ENCODE results near the gene GALK2.
"Not testable (repeated sequence)": the region's sequence is repeated elsewhere in the genome, so short reads cannot be mapped to it uniquely, and the experiment has no call there.

GALK2 gene

GRCh38 chr15:49331951-49332350 lies 161.9 kb downstream of the GALK2 start:
- Histone ChIP-seq H3K4me1 (ENCODE audit: control insufficient read depth in 2 of 2, insufficient read depth in 1 of 2, low read depth in 1 of 2, low read length in 2 of 2) (no peaks in the 10 kb centered on the region), H3K79me1 (ENCODE audit: low read depth, low read length) (no peaks in the 10 kb centered on the region), H2AK5ac (ENCODE audit: low read depth, low read length) (no peak overlapping the region), H4K8ac (ENCODE audit: low read depth, low read length) (no peak overlapping the region), H3K9ac (ENCODE audit: low read depth, low read length, poor library complexity) (no peak overlapping the region), H3K4ac (ENCODE audit: low read length) (no peak overlapping the region), H3K4me2 (ENCODE audit: insufficient read depth, low read length, poor library complexity, severe bottlenecking) (no peak overlapping the region), H2AFZ (ENCODE audit: low read length) (no peak overlapping the region), H2BK120ac (ENCODE audit: low read depth, low read length) (no peak overlapping the region), H2BK12ac (ENCODE audit: low read length) (no peak overlapping the region), H2BK15ac (ENCODE audit: low read length) (no peak overlapping the region), H3K36me3 (replicated peaks in 1 of 2; ENCODE audit: control insufficient read depth in 2 of 2, insufficient read depth in 2 of 2, low read length in 2 of 2) (peaks cover 0 to 2% of the 10 kb centered on the region in 2 donors), H3K9me3 (replicated peaks in 1 of 2; ENCODE audit: control insufficient read depth in 2 of 2, insufficient read depth in 1 of 2, low read depth in 1 of 2, low read length in 2 of 2) (no peaks in the 10 kb centered on the region), H3K27ac (replicated peaks; ENCODE audit: low read length) (no peak overlapping the region), H3K23ac (ENCODE audit: low read depth, low read length, poor library complexity) (no peak overlapping the region), H2BK5ac (ENCODE audit: low read length) (no peak overlapping the region), H3K27me3 (ENCODE audit: control insufficient read depth in 3 of 3, insufficient read depth in 3 of 3, low read depth in 1 of 3, low read length in 3 of 3) (no peaks in the 10 kb centered on the region), H4K91ac (ENCODE audit: low read depth, low read length, poor library complexity) (no peak overlapping the region), H3K18ac (ENCODE audit: low read length) (no peak overlapping the region), H3K4me3 (ENCODE audit: low read length in 2 of 2) (no peak overlapping the region), H3K14ac (ENCODE audit: low read length) (no peak overlapping the region)
- no peak for DNase-seq (ENCODE audit: low spot score)
- no CpG with 5 or more reads among the region's 3 CpGs for WGBS, 2 donors (ENCODE audit: extremely low coverage in 2 of 2, insufficient read length in 2 of 2, insufficient replicate concordance in 1 of 2)

DNA sequence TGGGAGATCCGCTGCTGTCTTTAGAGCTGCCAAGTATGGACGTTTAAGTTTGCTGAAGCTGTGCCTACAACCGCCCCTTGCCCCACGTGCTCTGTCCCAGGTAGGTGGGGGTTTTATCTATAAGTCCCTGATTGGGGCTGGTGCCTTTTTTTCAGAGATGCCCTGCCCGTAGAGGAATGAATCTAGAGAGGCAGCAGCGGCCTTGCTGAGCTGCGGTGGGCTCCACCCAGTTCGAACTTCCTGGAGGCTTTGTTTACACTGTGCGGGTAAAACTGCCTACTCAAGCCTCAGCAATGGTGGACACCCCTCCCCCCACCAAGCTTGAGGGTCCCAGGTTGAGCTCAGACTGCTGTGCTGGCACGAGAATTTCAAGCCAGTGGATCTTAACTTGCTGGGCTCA lies 169.6 kb downstream of the GALK2 start:
- H2BK5ac ChIP-seq (ENCODE audit: low read length) = no peak overlapping the region
- no peak overlapping the region for H4K91ac ChIP-seq (ENCODE audit: low read depth, low read length, poor library complexity)
- no peaks in the 10 kb centered on the region for H3K4me1 ChIP-seq (ENCODE audit: control insufficient read depth in 2 of 2, insufficient read depth in 1 of 2, low read depth in 1 of 2, low read length in 2 of 2)
- no peak overlapping the region for H4K8ac ChIP-seq (ENCODE audit: low read depth, low read length)
- H3K23ac ChIP-seq (ENCODE audit: low read depth, low read length, poor library complexity) = no peak overlapping the region
- H3K9me3 ChIP-seq (replicated peaks in 1 of 2; ENCODE audit: control insufficient read depth in 2 of 2, insufficient read depth in 1 of 2, low read depth in 1 of 2, low read length in 2 of 2) = peaks cover 0 to 5% of the 10 kb centered on the region in 2 donors
- H2BK12ac ChIP-seq (ENCODE audit: low read length) = no peak overlapping the region
- H2BK15ac ChIP-seq (ENCODE audit: low read length) = no peak overlapping the region
- H3K9ac ChIP-seq (ENCODE audit: low read depth, low read length, poor library complexity) = no peak overlapping the region
- no peak overlapping the region for H2BK120ac ChIP-seq (ENCODE audit: low read depth, low read length)
- H3K4me3 ChIP-seq (ENCODE audit: low read length in 2 of 2) = no peak overlapping the region
- H3K27ac ChIP-seq (replicated peaks; ENCODE audit: low read length) = no peak overlapping the region
- H3K36me3 ChIP-seq (replicated peaks in 1 of 2; ENCODE audit: control insufficient read depth in 2 of 2, insufficient read depth in 2 of 2, low read length in 2 of 2) = no peaks in the 10 kb centered on the region
- no peaks in the 10 kb centered on the region for H3K27me3 ChIP-seq (ENCODE audit: control insufficient read depth in 3 of 3, insufficient read depth in 3 of 3, low read depth in 1 of 3, low read length in 3 of 3)
- no peak for DNase-seq (ENCODE audit: low spot score)
- WGBS, 2 donors (ENCODE audit: extremely low coverage in 2 of 2, insufficient read length in 2 of 2, insufficient replicate concordance in 1 of 2) = no CpG with 5 or more reads among the region's 10 CpGs
- H2AK5ac ChIP-seq (ENCODE audit: low read depth, low read length) = no peak overlapping the region
- H3K4me2 ChIP-seq (ENCODE audit: insufficient read depth, low read length, poor library complexity, severe bottlenecking) = no peak overlapping the region
- no peak overlapping the region for H3K4ac ChIP-seq (ENCODE audit: low read length)
- H3K14ac ChIP-seq (ENCODE audit: low read length) = no peak overlapping the region
- H3K18ac ChIP-seq (ENCODE audit: low read length) = no peak overlapping the region
- no peaks in the 10 kb centered on the region for H3K79me1 ChIP-seq (ENCODE audit: low read depth, low read length)
- no peak overlapping the region for H2AFZ ChIP-seq (ENCODE audit: low read length)

DNA sequence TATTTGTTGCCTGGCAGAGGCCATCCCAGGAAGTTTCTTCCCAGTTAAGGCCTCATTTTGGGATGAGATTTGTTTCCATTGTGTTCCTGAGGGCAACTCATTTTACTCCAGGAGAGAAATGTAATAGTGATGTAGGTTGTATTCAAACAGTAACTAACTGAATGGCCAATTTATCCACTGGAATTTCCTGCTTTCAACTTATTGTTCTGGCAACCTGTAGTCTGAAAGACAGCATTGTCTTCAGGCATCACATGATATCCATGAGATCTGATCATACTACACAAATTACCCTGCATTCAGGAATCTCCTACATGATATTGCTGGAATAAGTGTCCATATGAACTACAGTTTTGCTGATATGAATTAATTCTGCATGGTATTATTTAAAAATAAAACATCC lies 173.5 kb downstream of the GALK2 start:
- no peak overlapping the region for H3K14ac ChIP-seq (ENCODE audit: low read length)
- no peak for DNase-seq (ENCODE audit: low spot score)
- H2AFZ ChIP-seq (ENCODE audit: low read length) = no peak overlapping the region
- no peak overlapping the region for H4K91ac ChIP-seq (ENCODE audit: low read depth, low read length, poor library complexity)
- no peaks in the 10 kb centered on the region for H3K4me1 ChIP-seq (ENCODE audit: control insufficient read depth in 2 of 2, insufficient read depth in 1 of 2, low read depth in 1 of 2, low read length in 2 of 2)
- H2BK5ac ChIP-seq (ENCODE audit: low read length) = no peak overlapping the region
- H3K27ac ChIP-seq (replicated peaks; ENCODE audit: low read length) = no peak overlapping the region
- no peak overlapping the region for H3K4ac ChIP-seq (ENCODE audit: low read length)
- H3K9me3 ChIP-seq (replicated peaks in 1 of 2; ENCODE audit: control insufficient read depth in 2 of 2, insufficient read depth in 1 of 2, low read depth in 1 of 2, low read length in 2 of 2) = peaks cover 0 to 5% of the 10 kb centered on the region in 2 donors
- H3K4me2 ChIP-seq (ENCODE audit: insufficient read depth, low read length, poor library complexity, severe bottlenecking) = no peak overlapping the region
- H4K8ac ChIP-seq (ENCODE audit: low read depth, low read length) = no peak overlapping the region
- H2AK5ac ChIP-seq (ENCODE audit: low read depth, low read length) = no peak overlapping the region
- H3K27me3 ChIP-seq (ENCODE audit: control insufficient read depth in 3 of 3, insufficient read depth in 3 of 3, low read depth in 1 of 3, low read length in 3 of 3) = no peaks in the 10 kb centered on the region
- H3K18ac ChIP-seq (ENCODE audit: low read length) = no peak overlapping the region
- no peak overlapping the region for H3K4me3 ChIP-seq (ENCODE audit: low read length in 2 of 2)
- H3K79me1 ChIP-seq (ENCODE audit: low read depth, low read length) = no peaks in the 10 kb centered on the region
- no peak overlapping the region for H3K23ac ChIP-seq (ENCODE audit: low read depth, low read length, poor library complexity)
- H3K36me3 ChIP-seq (replicated peaks in 1 of 2; ENCODE audit: control insufficient read depth in 2 of 2, insufficient read depth in 2 of 2, low read length in 2 of 2) = no peaks in the 10 kb centered on the region
- no peak overlapping the region for H2BK15ac ChIP-seq (ENCODE audit: low read length)
- no peak overlapping the region for H2BK120ac ChIP-seq (ENCODE audit: low read depth, low read length)
- no peak overlapping the region for H2BK12ac ChIP-seq (ENCODE audit: low read length)
- H3K9ac ChIP-seq (ENCODE audit: low read depth, low read length, poor library complexity) = no peak overlapping the region

- no CpG with 5 or more reads among the region's 17 CpGs for WGBS, 2 donors (ENCODE audit: extremely low coverage in 2 of 2, insufficient read length in 2 of 2, insufficient replicate concordance in 1 of 2)
- not testable (repeated sequence) for H3K4ac ChIP-seq (ENCODE audit: low read length); H3K27ac ChIP-seq (replicated peaks; ENCODE audit: low read length)
These were observed 184.4 kb downstream of the GALK2 start for GRCh38 chr15:49354439-49354838.

More at GRCh38 chr15:49354439-49354838, 184.4 kb downstream of the GALK2 start:
- H3K4me2 ChIP-seq (ENCODE audit: insufficient read depth, low read length, poor library complexity, severe bottlenecking); H4K8ac ChIP-seq (ENCODE audit: low read depth, low read length); H3K4me3 ChIP-seq (ENCODE audit: low read length in 2 of 2); H3K23ac ChIP-seq (ENCODE audit: low read depth, low read length, poor library complexity); H3K79me1 ChIP-seq (ENCODE audit: low read depth, low read length); H3K18ac ChIP-seq (ENCODE audit: low read length); H3K4me1 ChIP-seq (ENCODE audit: control insufficient read depth in 2 of 2, insufficient read depth in 1 of 2, low read depth in 1 of 2, low read length in 2 of 2); H2AFZ ChIP-seq (ENCODE audit: low read length); H2BK120ac ChIP-seq (ENCODE audit: low read depth, low read length); H2BK15ac ChIP-seq (ENCODE audit: low read length); H3K9me3 ChIP-seq (replicated peaks in 1 of 2; ENCODE audit: control insufficient read depth in 2 of 2, insufficient read depth in 1 of 2, low read depth in 1 of 2, low read length in 2 of 2); H2AK5ac ChIP-seq (ENCODE audit: low read depth, low read length); H4K91ac ChIP-seq (ENCODE audit: low read depth, low read length, poor library complexity); DNase-seq (ENCODE audit: low spot score); H3K9ac ChIP-seq (ENCODE audit: low read depth, low read length, poor library complexity); H3K14ac ChIP-seq (ENCODE audit: low read length); H2BK12ac ChIP-seq (ENCODE audit: low read length); H3K36me3 ChIP-seq (replicated peaks in 1 of 2; ENCODE audit: control insufficient read depth in 2 of 2, insufficient read depth in 2 of 2, low read length in 2 of 2); H2BK5ac ChIP-seq (ENCODE audit: low read length); H3K27me3 ChIP-seq (ENCODE audit: control insufficient read depth in 3 of 3, insufficient read depth in 3 of 3, low read depth in 1 of 3, low read length in 3 of 3): not testable (repeated sequence)
